ENCODE results near the gene MYBPC3. TPM values are rescaled to one million over a fixed set of nuclear protein-coding genes. Genes with fewer than 3 reads are reported as not detected.

MYBPC3 gene
- total RNA-seq, 4 donors from 2014 or later, result 0.21 to 0.60 TPM; not detected in 2

DNA sequence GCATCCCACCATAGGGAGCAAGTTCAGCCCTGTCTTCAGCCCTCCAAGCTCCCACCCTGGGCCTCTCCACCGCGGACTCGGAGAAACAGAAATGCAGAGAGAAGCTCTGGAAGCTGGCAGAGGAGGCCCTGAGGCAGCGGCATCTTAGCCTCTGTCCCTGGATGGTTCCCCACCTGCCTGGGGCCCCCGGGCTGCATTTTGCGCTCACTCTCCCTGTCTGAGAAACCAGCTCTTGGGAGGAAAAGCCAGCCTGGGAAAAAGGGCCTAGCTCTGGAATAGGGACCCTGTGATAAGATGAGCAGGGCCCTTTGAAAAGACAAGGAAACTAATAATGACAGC lies 37.9 kb upstream of the MYBPC3 start:
- Histone ChIP-seq H3K4me3 (no peak overlapping the region), H3K36me3 (no peaks in the 10 kb centered on the region), H3K27me3 (no peaks in the 10 kb centered on the region), H3K4me1 (peaks cover 0 to 18% (median 0%) of the 10 kb centered on the region in 4 donors), H3K9me3 (no peaks in the 10 kb centered on the region), H3K27ac (peak overlapping the region in 2 of 4 donors; percentile 27 to 55)
- TF ChIP-seq, protein P1, sequence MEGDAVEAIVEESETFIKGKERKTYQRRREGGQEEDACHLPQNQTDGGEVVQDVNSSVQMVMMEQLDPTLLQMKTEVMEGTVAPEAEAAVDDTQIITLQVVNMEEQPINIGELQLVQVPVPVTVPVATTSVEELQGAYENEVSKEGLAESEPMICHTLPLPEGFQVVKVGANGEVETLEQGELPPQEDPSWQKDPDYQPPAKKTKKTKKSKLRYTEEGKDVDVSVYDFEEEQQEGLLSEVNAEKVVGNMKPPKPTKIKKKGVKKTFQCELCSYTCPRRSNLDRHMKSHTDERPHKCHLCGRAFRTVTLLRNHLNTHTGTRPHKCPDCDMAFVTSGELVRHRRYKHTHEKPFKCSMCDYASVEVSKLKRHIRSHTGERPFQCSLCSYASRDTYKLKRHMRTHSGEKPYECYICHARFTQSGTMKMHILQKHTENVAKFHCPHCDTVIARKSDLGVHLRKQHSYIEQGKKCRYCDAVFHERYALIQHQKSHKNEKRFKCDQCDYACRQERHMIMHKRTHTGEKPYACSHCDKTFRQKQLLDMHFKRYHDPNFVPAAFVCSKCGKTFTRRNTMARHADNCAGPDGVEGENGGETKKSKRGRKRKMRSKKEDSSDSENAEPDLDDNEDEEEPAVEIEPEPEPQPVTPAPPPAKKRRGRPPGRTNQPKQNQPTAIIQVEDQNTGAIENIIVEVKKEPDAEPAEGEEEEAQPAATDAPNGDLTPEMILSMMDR (IDR thresholded peaks at IDR 0.05), result no peak
- no peak for TF ChIP-seq POLR2A (IDR thresholded peaks at IDR 0.05)
- TF ChIP-seq EP300 (IDR thresholded peaks at IDR 0.05), result no peak
- 87 to 97% methylated on average over 6 of the region's 6 CpGs for WGBS, 2 donors
- no peak for DNase-seq (ENCODE audit: low spot score in 2 of 2)

DNA sequence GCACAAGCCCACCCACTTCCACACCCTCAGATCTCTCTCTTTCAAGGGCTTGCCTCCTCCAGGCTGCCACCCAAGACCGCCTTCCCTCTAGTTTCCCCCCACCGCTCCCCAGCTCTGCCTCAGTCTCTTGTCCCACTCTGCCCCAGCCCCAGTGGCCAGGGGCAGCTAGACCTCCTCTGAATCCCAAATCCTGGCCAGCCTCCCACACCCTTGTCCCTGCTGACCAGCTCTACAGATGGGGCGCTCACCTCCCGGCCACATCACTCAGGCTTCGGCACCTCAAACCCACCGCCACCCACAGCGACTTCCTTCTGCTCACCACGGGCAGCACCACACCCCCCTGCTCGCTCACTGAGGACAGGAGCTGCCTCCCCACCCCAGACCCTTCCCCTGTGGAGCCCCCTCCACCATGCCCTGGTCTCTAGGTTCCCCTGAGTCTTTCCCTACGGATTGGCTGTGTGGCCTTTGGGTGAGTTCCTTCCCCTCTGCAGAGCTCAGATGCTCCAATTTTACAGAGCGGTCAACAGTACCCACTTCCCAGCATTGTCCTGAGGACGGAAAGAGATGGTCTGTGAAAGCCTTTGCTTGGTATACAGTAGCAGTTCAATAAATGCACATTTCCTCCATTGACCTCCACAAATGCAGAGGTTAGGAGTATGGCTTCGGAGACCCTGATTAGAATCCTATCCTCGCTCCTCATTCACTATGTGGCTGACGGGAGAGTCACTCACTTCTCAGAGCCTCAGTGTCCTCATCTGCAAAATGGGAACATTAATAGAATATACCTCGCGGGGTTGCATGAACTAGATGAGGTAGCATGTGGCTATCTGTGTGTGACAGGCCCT lies 37.3 kb upstream of the MYBPC3 start:
- Histone ChIP-seq H3K4me3 (no peak overlapping the region), H3K36me3 (no peaks in the 10 kb centered on the region), H3K9me3 (no peaks in the 10 kb centered on the region), H3K27me3 (no peaks in the 10 kb centered on the region), H3K27ac (no peak overlapping the region), H3K4me1 (peaks cover 0 to 13% (median 0%) of the 10 kb centered on the region in 4 donors)
- WGBS, 2 donors, result 77 to 83% methylated on average over 17 of the region's 17 CpGs
- no peak for TF ChIP-seq EP300 (IDR thresholded peaks at IDR 0.05)
- DNase-seq (ENCODE audit: low spot score in 2 of 2), result no peak

DNA sequence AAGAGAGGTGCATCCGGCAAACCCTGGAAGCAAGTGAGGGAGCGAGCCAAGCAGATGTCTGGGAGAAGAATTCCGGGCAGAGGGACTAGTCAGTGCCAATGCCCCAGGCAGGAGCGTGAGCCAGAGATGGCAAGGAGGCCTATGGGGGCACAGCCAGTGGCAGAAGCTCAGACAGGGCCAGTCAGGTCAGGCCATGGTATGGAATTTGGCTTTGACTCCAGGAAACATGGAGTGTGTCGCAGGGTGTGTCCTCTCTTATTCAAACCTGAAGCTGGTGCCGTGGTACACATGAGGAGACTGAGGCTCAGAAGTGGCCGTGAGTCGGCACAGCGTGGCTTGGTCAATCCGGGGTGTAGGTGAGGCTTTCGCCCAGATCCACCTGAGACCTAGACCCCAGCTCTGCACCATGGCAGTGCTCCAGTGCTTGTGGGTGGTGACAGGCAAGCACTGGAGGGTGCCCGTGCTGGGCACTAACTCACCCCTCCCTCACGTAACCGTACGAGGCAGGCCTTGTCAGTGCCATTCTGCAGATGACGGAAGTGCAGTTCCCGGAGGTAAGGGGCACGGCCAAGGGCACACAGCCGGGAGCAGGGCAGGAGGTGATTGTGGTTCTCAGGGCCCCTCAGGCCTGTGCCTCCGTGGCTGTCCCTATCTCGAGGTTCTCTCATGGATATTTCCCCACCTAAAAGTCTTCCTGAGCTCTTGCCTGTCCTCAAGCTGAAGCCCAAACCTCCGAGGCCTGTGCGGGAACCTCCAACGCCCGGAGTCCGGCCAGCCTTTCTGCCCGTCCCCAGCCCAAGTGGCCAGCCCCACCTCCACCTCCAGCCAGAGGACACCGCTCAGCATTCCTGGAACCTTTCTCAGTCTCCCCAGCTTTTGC lies 36.4 kb upstream of the MYBPC3 start:
- Histone ChIP-seq H3K27me3 (no peaks in the 10 kb centered on the region), H3K27ac (no peak overlapping the region), H3K4me1 (peaks cover 0 to 8% (median 0%) of the 10 kb centered on the region in 4 donors), H3K36me3 (no peaks in the 10 kb centered on the region), H3K9me3 (no peaks in the 10 kb centered on the region), H3K4me3 (no peak overlapping the region)
- no peak for DNase-seq (ENCODE audit: low spot score in 2 of 2)
- TF ChIP-seq, protein P1 (IDR thresholded peaks at IDR 0.05), result no peak
- TF ChIP-seq EP300 (IDR thresholded peaks at IDR 0.05), result no peak
- TF ChIP-seq POLR2A (IDR thresholded peaks at IDR 0.05), result no peak
- WGBS, 2 donors, result 86 to 87% methylated on average over 23 to 28 of the region's 28 CpGs

DNA sequence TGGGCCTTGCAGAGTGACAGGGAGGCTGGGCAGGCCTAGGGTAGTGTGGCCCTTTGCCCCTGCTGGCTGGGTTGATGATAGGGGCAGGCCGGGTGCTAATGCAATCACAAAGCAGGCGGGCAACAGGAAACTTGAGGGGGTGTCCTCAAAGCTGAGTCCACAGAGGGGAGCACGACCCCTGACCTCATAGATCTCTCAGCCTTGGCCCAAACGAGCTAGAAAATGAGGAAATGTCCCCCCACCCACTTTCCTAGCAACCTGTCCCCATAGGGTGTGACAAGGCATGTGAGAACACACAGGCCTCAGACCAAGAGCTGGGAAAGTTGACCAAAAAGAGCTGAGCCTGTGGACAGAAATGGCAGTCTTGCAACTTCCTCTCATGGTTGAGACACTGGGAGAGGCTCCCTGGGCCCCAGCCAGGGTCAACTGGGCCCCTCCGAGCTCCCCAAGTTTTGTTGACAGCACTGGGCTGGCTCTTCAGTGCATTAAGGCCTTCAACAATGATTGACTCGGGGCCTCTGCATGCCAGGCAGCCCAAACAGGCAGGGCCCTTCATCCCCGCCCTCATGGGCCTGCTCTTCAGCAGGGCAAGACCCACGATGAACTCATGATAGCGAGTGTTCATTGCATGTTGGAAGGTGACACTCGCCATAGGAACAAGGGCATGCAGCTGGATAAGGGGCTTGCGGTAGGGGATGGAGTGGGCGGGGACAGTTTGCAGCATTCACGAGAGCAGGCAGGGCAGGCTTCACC lies 35.6 kb upstream of the MYBPC3 start:
- WGBS, 2 donors, result 63 to 73% methylated on average over 12 to 13 of the region's 13 CpGs
- peak overlapping the region in 1 of 4 donors; percentile 10 for H3K27ac ChIP-seq
- no peak for DNase-seq (ENCODE audit: low spot score in 2 of 2)

DNA sequence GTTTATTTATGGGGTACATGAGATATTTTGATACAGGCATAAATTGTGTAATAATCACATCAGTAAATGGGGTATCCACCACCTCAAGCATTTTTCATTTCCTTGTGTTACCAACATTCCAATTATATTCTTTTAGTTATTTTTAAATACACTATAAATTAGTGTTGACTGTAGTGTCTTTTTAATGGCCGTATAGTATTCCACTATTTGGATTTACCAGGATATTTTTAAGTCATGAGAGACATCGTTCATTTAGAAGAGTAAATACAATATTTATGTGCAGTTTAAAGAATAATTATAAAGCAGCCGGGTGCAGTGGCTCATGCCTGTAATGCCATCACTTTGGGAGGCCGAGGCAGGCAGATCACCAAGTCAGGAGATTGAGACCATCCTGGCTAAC lies 32.0 kb upstream of the MYBPC3 start:
- H3K9me3 ChIP-seq, result no peaks in the 10 kb centered on the region
- TF ChIP-seq POLR2A (IDR thresholded peaks at IDR 0.05) (no peak), EP300 (IDR thresholded peaks at IDR 0.05) (no peak)
- TF ChIP-seq, protein P1 (IDR thresholded peaks at IDR 0.05), result no peak
- no peak overlapping the region for H3K4me3 ChIP-seq
- no peak for DNase-seq (ENCODE audit: low spot score in 2 of 2)
- no peak overlapping the region for H3K27ac ChIP-seq
- WGBS, 2 donors, result 94 to 97% methylated on average over 4 of the region's 4 CpGs
- no peaks in the 10 kb centered on the region for H3K4me1 ChIP-seq
- H3K27me3 ChIP-seq, result no peaks in the 10 kb centered on the region
- H3K36me3 ChIP-seq, result no peaks in the 10 kb centered on the region

More for the DNA sequence above, 35.6 kb upstream of the MYBPC3 start:
- H3K4me1 ChIP-seq, result peaks cover 0 to under 1% (median 0%) of the 10 kb centered on the region in 4 donors
- no peaks in the 10 kb centered on the region for H3K36me3 ChIP-seq
- H3K9me3 ChIP-seq, result no peaks in the 10 kb centered on the region
- TF ChIP-seq EP300 (IDR thresholded peaks at IDR 0.05) (no peak), POLR2A (IDR thresholded peaks at IDR 0.05) (no peak)
- TF ChIP-seq, protein P1 (IDR thresholded peaks at IDR 0.05), result no peak
- no peaks in the 10 kb centered on the region for H3K27me3 ChIP-seq
- H3K4me3 ChIP-seq, result no peak overlapping the region

Data from tibial nerve (tissue), 4 donors.